Right cardiac atrium (tissue), 5 donors: Measurements from ENCODE around the gene ESPNL. TPM values are rescaled to one million over a fixed set of nuclear protein-coding genes. Genes with fewer than 3 reads are reported as not detected.
A peak's percentile ranks its signal among the peaks of the same experiment; 100 is the strongest.

Experiments used
- ATAC-seq, 2 donors: fragments of 200-7000 bp; cut with Tn5 transposase; one replicate each; pipeline versions ENCODE4 v1.8.0 to v1.9.1; 2020; ENCODE audit warnings: moderate library complexity in 2 of 2, mild to moderate bottlenecking in 1 of 2
- DNase-seq, 3 donors: peaks; one replicate each; pipeline ENCODE4 v3.0.0-alpha.2; 2020
- H3K27ac ChIP-seq: one replicate; pipeline ENCODE4 v1.5.1; 2013; ENCODE audit warnings: mild to moderate bottlenecking, low read length, control low read depth, moderate library complexity
- H3K27me3 ChIP-seq: one replicate; pipeline ENCODE4 v1.6.1; 2013; ENCODE audit not compliant: control insufficient read depth, insufficient read depth
- H3K4me1 ChIP-seq: one replicate; pipeline ENCODE4 v1.6.1; 2013; ENCODE audit warnings: low read length; ENCODE audit not compliant: control insufficient read depth, insufficient read depth
- H3K4me3 ChIP-seq: one replicate; pipeline ENCODE4 v1.5.1; 2013; ENCODE audit warnings: low read length, control low read depth
- H3K9me3 ChIP-seq: one replicate; pipeline ENCODE4 v1.6.1; 2013; ENCODE audit warnings: low read length; ENCODE audit not compliant: control insufficient read depth
- WGBS: extraction: QIAGEN DNeasy Blood & Tissue Kit; methylation state at CpG from one replicate; pipeline ENCODE4 v1.1.7; 2013; 5-methylcytosine and 5-hydroxymethylcytosine counted together
- intact Hi-C, 4 donors: fragments of 100-400 bp; cut with DNase I; formaldehyde crosslinking; loops; one replicate each; pipeline versions ENCODE4 v1.11.0 to v1.14.0; 2022 to 2023
- polyA plus RNA-seq: library from polyadenylated mRNA; stranded (reverse); fragments of 200-250 nt; gene quantifications from one replicate; pipeline ENCODE4 v1.2.3, GENCODE V29; 2013
- total RNA-seq, 4 donors: library from RNA; stranded (reverse); fragmentation: NEBNext Ultra II Directional; extraction: Animal tissue kit (Norgen Biotek cat#: 25700); gene quantifications; one replicate each; pipeline ENCODE4 v1.2.1, GENCODE V29; 2021
- donor health status: healthy with polysubstance abuse.
- donor health status: DM: no; HTN: yes; CAD: no.
- donor health status: DM: no; HTN: no; CAD: no.
- donor health status: DM: no; HTN: yes; CAD: no; lungs with severe emphysema.
- donor health status: DM: yes; HTN: yes; CAD: no.

Gene ESPNL
- total and polyA plus RNA-seq, 5 donors = 0.29 to 0.79 (median 0.57) TPM

- no peak overlapping the region for H3K4me3 ChIP-seq
- DNase-seq = peak in 2 of 3 donors; percentile 31 to 61
- no peak overlapping the region for H3K27ac ChIP-seq
- H3K27me3 ChIP-seq = no peaks in the 10 kb centered on the region
- no peaks in the 10 kb centered on the region for H3K9me3 ChIP-seq
- intact Hi-C loops = no loop called here
- WGBS = 88% methylated on average over 30 of the region's 30 CpGs
- no peak for ATAC-seq
- H3K4me1 ChIP-seq = no peaks in the 10 kb centered on the region
Observed at GRCh38 chr2:238101891-238102841, 2.0 kb downstream of the ESPNL start.

DNA sequence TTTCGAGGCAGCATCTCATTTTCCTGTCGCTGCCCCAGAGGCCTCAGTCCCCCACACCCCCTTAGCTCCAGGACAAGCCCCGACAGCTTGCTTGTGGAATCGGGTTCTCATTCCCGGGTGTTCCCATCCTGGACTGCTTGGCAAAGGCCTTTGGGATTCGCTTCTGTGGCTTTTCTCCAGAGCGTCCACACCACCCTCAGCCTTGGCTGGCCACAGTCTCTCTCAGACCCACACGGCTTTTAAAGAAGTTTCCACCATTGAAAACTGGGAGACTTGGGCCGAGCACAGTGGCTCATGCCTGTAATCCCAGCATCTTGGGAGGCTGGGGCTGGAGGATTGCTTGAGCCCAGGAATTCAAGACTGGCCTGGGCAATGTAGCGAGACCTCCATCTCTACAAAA lies 2.7 kb downstream of the ESPNL start:
- H3K9me3 ChIP-seq = no peaks in the 10 kb centered on the region
- H3K4me3 ChIP-seq = no peak overlapping the region
- intact Hi-C loops = no loop called here
- ATAC-seq (no peak), DNase-seq (peak in 2 of 3 donors; percentile 11 to 31)
- no peaks in the 10 kb centered on the region for H3K27me3 ChIP-seq
- 84% methylated on average over 10 of the region's 10 CpGs for whole genome bisulfite sequencing
- no peak overlapping the region for H3K27ac ChIP-seq
- no peaks in the 10 kb centered on the region for H3K4me1 ChIP-seq

DNA sequence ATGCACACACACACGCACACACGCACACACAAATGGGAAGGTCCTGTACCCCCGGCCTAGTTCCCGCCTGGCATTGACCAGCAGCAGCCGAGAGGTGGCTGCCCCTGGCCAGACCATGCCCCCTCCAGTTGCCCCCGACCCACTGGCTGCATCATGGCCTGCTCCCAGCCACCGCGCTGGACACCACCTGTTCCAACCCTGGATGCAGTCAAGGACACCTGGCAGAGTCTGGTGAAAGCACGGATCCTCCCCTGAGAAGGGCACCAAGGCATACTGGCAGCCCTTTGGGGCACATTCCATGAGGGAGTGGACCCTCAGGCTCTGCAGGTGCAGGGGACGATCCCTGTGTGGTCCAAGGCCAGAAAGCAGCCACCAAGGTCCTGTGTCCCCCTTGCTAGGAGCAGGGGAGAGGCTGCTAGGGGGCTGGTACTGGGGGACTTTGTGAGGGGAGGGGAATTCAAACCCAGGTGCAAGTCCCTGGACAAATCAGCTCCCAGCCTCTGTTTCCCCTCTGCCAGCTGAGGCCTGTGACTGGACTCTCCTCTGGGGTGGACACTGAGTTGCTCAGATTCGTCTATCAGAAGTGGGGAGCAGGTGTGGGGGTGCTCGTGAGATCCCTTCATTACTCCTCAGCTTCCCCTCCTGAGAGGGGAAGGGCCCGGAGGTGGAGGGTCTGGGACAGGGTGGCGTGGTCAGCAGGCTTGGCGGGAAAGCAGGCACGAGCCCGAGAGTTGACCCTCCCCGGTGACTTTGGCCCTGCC lies 3.5 kb downstream of the ESPNL start:
- DNase-seq (peak in 2 of 3 donors; percentile 20 to 43), ATAC-seq (no peak)
- Histone ChIP-seq H3K9me3 (no peaks in the 10 kb centered on the region), H3K27me3 (no peaks in the 10 kb centered on the region), H3K27ac (no peak overlapping the region), H3K4me1 (no peaks in the 10 kb centered on the region), H3K4me3 (no peak overlapping the region)
- 91% methylated on average over 18 of the region's 18 CpGs for WGBS
- intact Hi-C loops = no loop called here

GRCh38 chr2:238104226-238104690 lies 4.1 kb downstream of the ESPNL start:
- ATAC-seq (no peak), DNase-seq (peak in 2 of 3 donors; percentile 32)
- intact Hi-C loops = no loop called here
- Histone ChIP-seq H3K27me3 (no peaks in the 10 kb centered on the region), H3K4me1 (no peaks in the 10 kb centered on the region), H3K9me3 (no peaks in the 10 kb centered on the region), H3K4me3 (no peak overlapping the region), H3K27ac (no peak overlapping the region)
- 90% methylated on average over 14 of the region's 14 CpGs for WGBS

GRCh38 chr2:238104691-238105371 lies 4.7 kb downstream of the ESPNL start:
- H3K4me1 ChIP-seq = no peaks in the 10 kb centered on the region
- H3K27me3 ChIP-seq = no peaks in the 10 kb centered on the region
- intact Hi-C loops = no loop called here
- no peaks in the 10 kb centered on the region for H3K9me3 ChIP-seq
- DNase-seq (peak in 2 of 3 donors; percentile 26 to 54), ATAC-seq (no peak)
- no peak overlapping the region for H3K27ac ChIP-seq
- 93% methylated on average over 21 of the region's 21 CpGs for WGBS
- no peak overlapping the region for H3K4me3 ChIP-seq

- WGBS = 83% methylated on average over 28 of the region's 28 CpGs
- Histone ChIP-seq H3K4me3 (no peak overlapping the region), H3K4me1 (no peaks in the 10 kb centered on the region), H3K27ac (no peak overlapping the region), H3K9me3 (no peaks in the 10 kb centered on the region), H3K27me3 (no peaks in the 10 kb centered on the region)
- DNase-seq (peak; percentile 11 to 51 (median 37)), ATAC-seq (no peak)
- intact Hi-C loops = no loop called here
Observed at GRCh38 chr2:238105506-238106338, 5.6 kb downstream of the ESPNL start.

- H3K4me3 ChIP-seq = no peak overlapping the region
- no peaks in the 10 kb centered on the region for H3K9me3 ChIP-seq
- H3K4me1 ChIP-seq = no peaks in the 10 kb centered on the region
- no peak overlapping the region for H3K27ac ChIP-seq
- intact Hi-C loops = no loop called here
- DNase-seq (peak; percentile 11 to 33 (median 28)), ATAC-seq (no peak)
- 82% methylated on average over 13 of the region's 13 CpGs for WGBS
- H3K27me3 ChIP-seq = no peaks in the 10 kb centered on the region
Observed at GRCh38 chr2:238106339-238106697, 6.2 kb downstream of the ESPNL start.

GRCh38 chr2:238106698-238107524 lies 6.8 kb downstream of the ESPNL start:
- H3K27me3 ChIP-seq = no peaks in the 10 kb centered on the region
- intact Hi-C loops = no loop called here
- H3K27ac ChIP-seq = no peak overlapping the region
- no peak overlapping the region for H3K4me3 ChIP-seq
- no peak for ATAC-seq
- DNase-seq = peak; percentile 13 to 67 (median 54)
- 79% methylated on average over 28 of the region's 28 CpGs for WGBS
- no peaks in the 10 kb centered on the region for H3K9me3 ChIP-seq
- no peaks in the 10 kb centered on the region for H3K4me1 ChIP-seq

DNA sequence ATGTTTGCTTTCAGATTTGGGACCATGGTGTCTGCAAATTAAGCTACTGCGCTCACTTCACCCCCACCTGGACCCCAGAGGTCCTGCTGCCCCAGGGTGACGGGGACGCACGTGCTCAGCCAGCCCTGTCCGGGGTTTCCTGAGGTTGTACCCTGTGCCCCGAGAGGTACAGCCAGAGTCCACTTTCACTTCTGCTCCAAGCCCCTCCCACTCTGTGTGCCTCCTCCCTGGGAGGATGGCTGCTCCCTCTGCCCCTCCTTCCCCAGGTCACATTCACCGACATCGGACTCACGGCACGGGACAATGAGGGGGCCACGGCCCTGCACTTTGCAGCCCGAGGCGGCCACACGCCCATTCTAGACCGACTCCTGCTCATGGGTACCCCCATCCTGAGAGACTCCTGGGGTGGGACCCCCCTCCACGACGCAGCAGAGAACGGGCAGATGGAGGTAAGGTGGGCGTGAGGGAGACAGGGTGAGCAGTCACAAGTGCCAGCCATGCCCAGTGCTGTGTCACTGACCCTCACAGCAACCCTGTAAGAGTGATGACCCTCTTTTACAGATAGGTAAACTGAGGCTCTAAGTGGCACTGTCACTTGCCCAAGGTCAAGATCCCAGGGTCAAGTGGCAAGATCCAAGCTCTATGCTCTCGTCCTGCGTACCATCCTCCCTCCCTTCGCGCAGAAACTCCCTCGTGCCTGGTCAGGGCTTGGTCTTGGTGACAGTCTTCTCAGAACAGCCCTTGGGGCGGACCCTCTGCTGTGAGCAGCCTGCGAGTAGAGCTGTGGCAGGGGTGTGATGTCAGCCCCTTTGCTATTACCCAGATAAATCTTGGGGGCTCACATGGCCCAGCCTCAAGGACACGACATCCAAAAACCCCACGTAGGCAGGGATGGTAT lies 7.6 kb downstream of the ESPNL start:
- Histone ChIP-seq H3K4me1 (no peaks in the 10 kb centered on the region), H3K4me3 (no peak overlapping the region), H3K27ac (no peak overlapping the region), H3K27me3 (no peaks in the 10 kb centered on the region), H3K9me3 (no peaks in the 10 kb centered on the region)
- intact Hi-C loops = no loop called here
- WGBS = 87% methylated on average over 28 of the region's 28 CpGs
- peak in 1 of 2 donors; percentile 45 for ATAC-seq
- DNase-seq = peak in 2 of 3 donors; percentile 40 to 45
